ENCODE results near the gene GGCT. TPM values are rescaled to one million over a fixed set of nuclear protein-coding genes. Genes with fewer than 3 reads are reported as not detected.
"Not testable (repeated sequence)": the region's sequence is repeated elsewhere in the genome, so short reads cannot be mapped to it uniquely, and the experiment has no call there.

Gene GGCT
- total RNA-seq, 2 experiments from 2014 or later = 60.5 to 68.0 TPM

DNA sequence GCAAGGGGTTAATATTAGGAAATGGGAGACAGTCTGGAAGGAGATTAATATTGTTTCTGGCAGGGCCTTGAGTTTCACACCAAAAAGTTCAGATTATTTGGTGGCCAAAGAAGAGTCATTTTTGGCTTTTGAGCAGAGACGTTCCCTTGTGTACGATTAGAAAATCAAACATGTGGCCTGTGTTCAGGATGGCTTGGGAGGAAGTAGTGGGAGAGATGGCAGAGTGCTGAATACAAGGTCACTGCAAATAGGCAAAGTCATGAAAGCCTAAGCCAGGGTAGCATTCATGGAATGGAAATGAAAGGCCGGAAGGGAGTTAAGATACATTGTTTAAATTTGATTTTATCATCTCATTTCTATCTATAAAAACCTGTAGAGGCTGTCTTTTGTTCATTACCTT, 9.5 kb upstream of the GGCT start:
- H3K4me3 Mint-ChIP-seq = no peak overlapping the region
- no peaks in the 10 kb centered on the region for H3K9me3 Mint-ChIP-seq
- H3K36me3 Mint-ChIP-seq = no peaks in the 10 kb centered on the region
- no peak overlapping the region for H3K27ac Mint-ChIP-seq
- ChIA-PET POLR2A (no interaction called here), CTCF (no interaction called here)
- intact Hi-C loops (cut with micrococcal nuclease) = no loop called here
- peaks cover 9% of the 10 kb centered on the region for H3K4me1 Mint-ChIP-seq (ENCODE audit: low read depth)
- H3K27me3 Mint-ChIP-seq = no peaks in the 10 kb centered on the region
- no peak for DNase-seq

DNA sequence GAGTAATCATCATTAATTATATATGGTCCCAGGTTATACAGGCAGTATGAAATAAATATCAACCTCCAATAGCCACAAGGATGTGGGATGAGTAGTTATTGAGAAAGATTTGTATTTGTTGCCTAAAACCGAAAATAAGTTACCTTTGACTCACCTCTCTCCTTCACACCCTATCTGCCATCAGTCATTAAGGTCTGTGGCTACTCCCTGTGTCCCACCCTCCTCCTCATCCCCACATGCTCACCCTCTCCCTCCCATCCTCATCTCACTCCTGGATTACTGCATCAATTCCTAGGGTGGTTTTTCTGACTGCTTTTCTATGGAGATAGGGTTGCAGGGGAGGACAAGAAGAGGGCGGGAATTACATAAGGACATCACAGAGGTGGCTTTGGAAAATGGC, 9.1 kb upstream of the GGCT start:
- no peaks in the 10 kb centered on the region for H3K9me3 Mint-ChIP-seq
- ChIA-PET POLR2A (no interaction called here), CTCF (interaction anchor here (1.2 to 6.8 kb wide), 2 partner anchors 36 to 51 kb away, joined by 3 to 74 read pairs; no protein-coding TSS in a partner anchor)
- DNase-seq = no peak
- no peaks in the 10 kb centered on the region for H3K36me3 Mint-ChIP-seq
- peaks cover 9% of the 10 kb centered on the region for H3K4me1 Mint-ChIP-seq (ENCODE audit: low read depth)
- no peak overlapping the region for H3K27ac Mint-ChIP-seq
- H3K4me3 Mint-ChIP-seq = no peak overlapping the region
- intact Hi-C loops (cut with micrococcal nuclease) = no loop called here
- no peaks in the 10 kb centered on the region for H3K27me3 Mint-ChIP-seq

DNA sequence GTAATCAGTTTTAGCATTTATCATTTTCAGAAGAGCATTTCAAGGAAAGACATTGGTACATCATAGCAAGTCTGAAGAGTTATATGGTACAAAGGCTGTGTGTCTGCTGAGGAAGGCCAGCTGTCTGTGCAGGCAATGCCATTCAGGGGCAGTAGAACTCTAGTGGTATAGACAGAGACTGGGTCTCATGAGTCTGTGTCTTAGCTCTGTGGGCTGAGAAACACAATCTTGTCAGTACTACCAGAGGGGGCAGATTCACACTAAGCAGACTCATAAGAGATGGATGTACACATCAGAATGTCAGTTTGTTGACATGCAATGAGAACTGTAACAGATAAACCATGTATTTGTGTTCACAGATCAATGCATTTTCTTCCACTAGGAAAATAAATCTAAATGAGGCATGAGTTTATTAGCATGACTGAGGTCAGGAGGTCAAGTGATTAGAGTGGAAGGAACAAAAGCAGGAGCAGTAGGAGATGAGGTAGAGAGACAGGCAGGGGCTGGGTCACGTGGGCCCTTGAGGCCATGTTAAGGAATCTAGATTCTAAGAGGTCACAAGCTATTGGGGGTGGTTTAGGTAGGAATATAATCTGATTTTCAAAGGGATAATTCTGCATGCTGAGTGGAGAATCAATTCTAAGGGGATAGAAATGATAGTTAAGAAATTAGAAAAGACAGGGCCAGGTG, 7.5 kb upstream of the GGCT start:
- intact Hi-C loops (cut with micrococcal nuclease) = no loop called here
- CTCF ChIA-PET = interaction anchor here (0.6 to 6.8 kb wide), 10 partner anchors 10 to 279 kb away, joined by 3 to 74 read pairs (median 6); no protein-coding TSS in a partner anchor
- Mint-ChIP-seq H3K27me3 (no peaks in the 10 kb centered on the region), H3K4me3 (no peak overlapping the region), H3K4me1 (ENCODE audit: low read depth) (peaks cover 8% of the 10 kb centered on the region), H3K27ac (no peak overlapping the region), H3K9me3 (peaks cover 3% of the 10 kb centered on the region), H3K36me3 (no peaks in the 10 kb centered on the region)
- DNase-seq = no peak
- POLR2A ChIA-PET = no interaction called here

DNA sequence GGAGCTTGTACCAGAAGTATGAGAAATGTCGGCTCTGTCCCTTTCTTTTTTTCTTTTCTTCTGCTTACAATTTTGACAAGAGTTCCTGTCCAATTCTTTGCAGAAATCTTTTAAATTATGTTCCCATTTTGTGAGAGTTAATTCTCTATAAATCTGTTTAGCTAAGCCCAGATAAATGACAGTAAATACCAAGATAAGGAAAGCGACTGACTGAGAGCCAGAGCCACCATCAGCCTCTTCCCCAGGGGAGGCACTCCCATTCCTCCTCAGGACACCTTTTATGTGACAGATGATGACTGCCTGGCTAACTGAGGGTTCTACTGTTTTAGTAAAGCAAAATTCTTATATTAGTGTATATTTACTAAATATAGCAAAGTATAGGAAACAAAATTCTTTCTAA, 6.9 kb upstream of the GGCT start:
- Mint-ChIP-seq H3K27ac (no peak overlapping the region), H3K36me3 (no peaks in the 10 kb centered on the region), H3K4me1 (ENCODE audit: low read depth) (peaks cover 4% of the 10 kb centered on the region), H3K9me3 (peaks cover 3% of the 10 kb centered on the region), H3K27me3 (no peaks in the 10 kb centered on the region), H3K4me3 (no peak overlapping the region)
- intact Hi-C loops (cut with micrococcal nuclease) = no loop called here
- ChIA-PET CTCF (interaction anchor here (0.6 to 6.8 kb wide), 9 partner anchors 11 to 278 kb away, joined by 3 to 74 read pairs (median 6); no protein-coding TSS in a partner anchor), POLR2A (no interaction called here)
- no peak for DNase-seq

DNA sequence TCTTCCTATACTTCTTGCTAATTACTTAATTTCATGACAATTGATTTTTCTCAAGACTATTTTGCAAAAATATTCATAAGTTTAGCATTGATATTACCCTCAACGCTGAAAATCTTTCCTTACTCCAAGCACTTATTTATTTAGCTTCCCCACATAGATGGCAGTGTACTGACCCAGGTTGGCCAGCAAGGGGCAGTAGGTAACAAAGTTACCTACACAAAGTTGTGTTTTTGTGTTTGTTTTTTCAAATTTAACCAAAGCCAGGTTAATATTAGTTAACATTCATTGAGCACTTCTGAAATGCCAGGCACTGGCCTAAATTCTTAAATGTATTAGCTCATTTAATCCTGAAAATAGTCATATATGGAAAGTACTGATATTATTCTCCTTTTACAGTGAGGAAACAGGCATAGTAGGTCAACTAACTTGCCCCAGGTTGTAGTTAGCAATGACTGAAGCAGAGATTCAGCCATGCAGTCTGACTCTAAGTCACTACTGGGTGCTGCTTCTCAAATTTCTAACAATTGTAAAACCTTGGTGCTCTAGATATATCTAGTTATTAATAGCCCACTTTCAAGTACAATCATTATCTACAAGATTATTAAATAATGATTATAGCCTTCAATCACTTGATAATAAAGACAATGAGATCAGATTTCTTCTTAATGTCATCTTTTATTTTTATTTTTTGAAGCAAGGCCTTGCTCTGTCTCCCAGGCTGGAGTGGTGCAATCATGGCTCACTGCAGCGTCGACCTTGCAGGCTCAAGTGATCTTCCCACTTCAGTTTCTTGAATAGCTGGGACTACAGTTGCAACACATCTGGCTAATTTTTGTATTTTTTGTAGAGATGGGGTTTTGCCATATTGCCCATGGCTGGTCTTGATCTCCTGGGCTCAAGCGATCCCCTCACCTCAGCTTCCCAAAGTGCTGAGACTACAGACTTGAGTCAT, 5.8 kb upstream of the GGCT start:
- ChIA-PET CTCF (interaction anchor here (0.6 to 6.8 kb wide), 10 partner anchors 11 to 234 kb away, joined by 3 to 74 read pairs (median 6); no protein-coding TSS in a partner anchor), POLR2A (no interaction called here)
- Mint-ChIP-seq H3K4me3 (no peak overlapping the region), H3K27ac (no peak overlapping the region), H3K9me3 (peaks cover 3% of the 10 kb centered on the region), H3K36me3 (no peaks in the 10 kb centered on the region), H3K27me3 (no peaks in the 10 kb centered on the region), H3K4me1 (ENCODE audit: low read depth) (peaks cover 9% of the 10 kb centered on the region)
- DNase-seq = peak; percentile 46
- intact Hi-C loops (cut with micrococcal nuclease) = loop anchor here (1.0 kb wide), 2 partner anchors 54 to 230 kb away; no protein-coding TSS in a partner anchor

DNA sequence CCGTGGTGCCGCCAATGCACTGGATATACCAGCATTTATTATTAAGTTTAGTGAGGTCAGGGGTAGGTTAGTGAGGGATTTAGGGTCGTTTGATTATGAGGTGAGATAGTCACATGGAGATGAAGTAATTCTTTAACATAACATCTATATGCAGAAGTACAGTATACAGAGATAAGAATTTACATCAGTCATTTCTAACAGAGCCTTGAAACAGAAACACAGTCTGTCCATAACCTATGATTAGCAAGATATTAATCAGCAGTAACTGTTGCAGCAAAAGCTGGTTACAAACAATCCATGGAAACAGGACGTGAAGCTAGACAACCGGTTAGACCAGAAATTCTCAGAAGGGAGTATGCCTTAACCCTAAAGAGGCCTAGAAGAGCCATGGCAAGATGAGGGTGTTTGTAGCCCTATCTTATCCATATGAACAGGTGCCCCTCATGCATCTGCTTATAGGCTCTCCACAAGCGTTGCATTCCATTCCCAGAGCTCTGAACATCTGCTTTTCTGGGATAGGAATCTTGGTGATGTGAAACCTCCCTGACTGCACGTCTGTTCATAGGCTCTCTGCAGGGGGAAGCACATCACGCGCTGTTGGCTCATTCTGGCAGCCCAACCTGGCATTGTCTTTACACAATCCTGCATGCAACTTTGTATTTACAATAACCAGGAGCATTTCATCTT, 4.7 kb upstream of the GGCT start:
- H3K9me3 Mint-ChIP-seq, POLR2A ChIA-PET, H3K27me3 Mint-ChIP-seq, H3K4me3 Mint-ChIP-seq, H3K27ac Mint-ChIP-seq, H3K36me3 Mint-ChIP-seq, DNase-seq: not testable (repeated sequence)
- peaks cover 12% of the 10 kb centered on the region for H3K4me1 Mint-ChIP-seq (ENCODE audit: low read depth)
- intact Hi-C loops (cut with micrococcal nuclease) = loop anchor here (10.0 kb wide), 2 partner anchors 165 to 1985 kb away; partner anchors contain the start of genes AVL9 and LSM5
- CTCF ChIA-PET = interaction anchor here (1.8 to 6.8 kb wide), 2 partner anchors 31 to 55 kb away, joined by 5 to 74 read pairs; no protein-coding TSS in a partner anchor

DNA sequence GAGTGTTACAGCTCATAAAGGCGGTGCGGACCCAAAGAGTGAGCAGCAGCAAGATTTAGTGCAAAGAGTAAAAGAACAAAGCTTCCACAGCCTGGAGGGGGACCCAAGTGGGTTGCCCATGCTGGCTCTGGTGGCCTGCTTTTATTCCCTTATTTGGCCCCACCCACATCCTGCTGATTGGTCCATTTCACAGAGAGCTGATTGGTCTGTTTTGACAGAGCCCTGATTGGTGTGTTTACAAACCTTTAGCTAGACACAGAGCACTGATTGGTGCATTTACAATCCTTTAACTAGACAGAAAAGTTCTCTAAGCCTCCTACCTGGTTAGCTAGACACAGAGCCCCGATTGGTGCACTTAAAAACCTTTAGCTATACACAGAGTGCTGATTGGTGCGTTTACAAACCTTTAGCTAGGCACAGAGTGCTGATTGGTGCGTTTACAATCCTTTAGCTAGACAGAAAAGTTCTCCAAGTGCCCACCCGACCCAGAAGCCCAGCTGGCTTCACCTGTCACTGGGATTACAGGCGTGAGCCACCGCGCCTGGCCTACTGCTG, 2.8 kb upstream of the GGCT start:
- CTCF ChIA-PET = interaction anchor here (1.0 to 6.8 kb wide), 4 partner anchors 9 to 57 kb away, joined by 3 to 74 read pairs (median 4); partner anchors contain the start of gene NOD1
- H3K27ac Mint-ChIP-seq, H3K9me3 Mint-ChIP-seq: not testable (repeated sequence)

DNA sequence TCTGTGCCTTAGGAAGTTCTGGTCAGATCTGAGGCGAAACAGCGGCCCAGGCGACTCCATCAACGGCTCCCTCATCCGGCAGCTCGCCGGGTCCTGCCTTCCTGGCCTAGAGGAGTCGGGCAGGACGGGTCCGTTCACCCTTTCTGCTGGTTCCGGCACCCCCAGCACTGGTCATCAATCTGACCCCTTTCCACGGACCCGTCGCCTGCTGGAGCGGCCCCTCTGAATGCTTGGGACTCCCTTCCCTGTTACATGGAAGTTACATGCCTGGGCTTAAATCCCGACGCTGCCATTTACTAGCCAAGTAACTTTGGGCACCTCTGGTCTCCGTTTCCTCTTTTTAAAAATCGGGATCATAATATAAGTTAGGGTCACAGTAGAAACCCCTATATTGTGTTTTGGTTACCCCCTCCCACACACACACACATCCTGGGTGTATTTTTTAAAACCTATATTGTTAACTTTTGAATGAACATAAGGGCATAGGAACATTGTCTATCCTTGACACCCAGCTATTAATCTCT, 607 bp upstream of the GGCT start:
- H3K9me3 Mint-ChIP-seq = peaks cover 3% of the 10 kb centered on the region
- ChIA-PET POLR2A (no interaction called here), CTCF (interaction anchor here (1.4 kb wide), 1 partner anchor 59 kb away, joined by 9 read pairs; no protein-coding TSS in a partner anchor)
- intact Hi-C loops (cut with micrococcal nuclease) = loop anchor here (2.0 to 10.0 kb wide), 7 partner anchors 90 to 1990 kb away; partner anchors contain the start of genes AVL9, FKBP14, GARS1 and LSM5
- H3K27ac Mint-ChIP-seq = peak overlapping the region; percentile 79
- H3K4me1 Mint-ChIP-seq (ENCODE audit: low read depth) = peaks cover 35% of the 10 kb centered on the region
- peaks cover 12% of the 10 kb centered on the region for H3K36me3 Mint-ChIP-seq
- no peaks in the 10 kb centered on the region for H3K27me3 Mint-ChIP-seq
- H3K4me3 Mint-ChIP-seq = peak overlapping the region; percentile 77
- DNase-seq = no peak

More for the DNA sequence above, 2.8 kb upstream of the GGCT start:
- POLR2A ChIA-PET = interaction anchor here (0.7 kb wide), 1 partner anchor 14 kb away, joined by 3 read pairs; no protein-coding TSS in a partner anchor
- H3K27me3 Mint-ChIP-seq, H3K4me3 Mint-ChIP-seq, H3K36me3 Mint-ChIP-seq, DNase-seq: not testable (repeated sequence)
- peaks cover 24% of the 10 kb centered on the region for H3K4me1 Mint-ChIP-seq (ENCODE audit: low read depth)
- intact Hi-C loops (cut with micrococcal nuclease) = loop anchor here (10.0 kb wide), 2 partner anchors 163 to 1987 kb away; partner anchors contain the start of genes AVL9 and LSM5

DNA sequence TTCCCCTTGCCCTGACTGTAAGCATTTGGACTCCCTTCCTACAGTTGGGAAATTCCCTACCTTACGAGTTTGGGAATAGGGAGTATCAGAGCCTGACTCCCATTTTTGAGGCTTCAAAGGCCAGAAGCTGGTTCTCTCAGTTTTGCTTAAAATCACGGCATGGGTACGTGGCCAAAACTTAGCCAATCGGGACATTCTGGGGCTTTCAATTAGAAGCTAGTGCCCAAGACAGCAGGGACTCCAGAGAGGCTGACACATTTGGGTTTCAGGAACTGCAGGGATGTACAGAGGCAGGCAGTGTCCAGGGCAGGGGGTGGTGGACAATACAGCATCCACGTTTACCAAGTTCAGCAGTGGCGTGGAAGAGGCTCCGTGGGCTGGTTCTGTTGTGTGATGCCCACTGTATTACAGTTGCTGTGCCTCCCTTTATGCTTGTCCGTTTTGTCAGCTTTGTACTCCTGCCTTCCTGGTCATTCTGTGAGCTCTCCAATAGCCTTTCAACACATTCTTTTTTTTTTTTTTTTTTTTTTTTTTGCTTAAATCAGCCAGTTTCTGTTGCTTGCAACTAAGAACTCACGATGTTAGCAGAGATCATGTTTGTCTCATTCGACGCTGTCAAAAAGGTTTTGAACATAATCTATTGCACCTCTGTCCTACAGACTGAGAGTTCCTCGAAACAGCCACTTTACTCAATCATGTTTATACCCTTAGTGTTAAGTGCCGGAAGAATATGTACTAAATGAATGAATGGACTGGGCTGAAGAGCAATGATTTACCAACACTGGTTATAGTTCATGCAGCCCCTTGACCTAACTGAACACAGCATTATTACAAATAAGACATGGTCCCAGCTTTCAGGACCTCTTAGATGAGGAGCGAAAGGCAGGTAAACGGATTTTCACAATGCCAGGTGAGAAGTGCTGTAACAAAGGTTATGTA, 1.1 kb downstream of the GGCT start:
- H3K4me3 Mint-ChIP-seq = peak overlapping the region; percentile 77
- H3K27ac Mint-ChIP-seq = peak overlapping the region; percentile 67
- peaks cover 38% of the 10 kb centered on the region for H3K4me1 Mint-ChIP-seq (ENCODE audit: low read depth)
- DNase-seq = no peak
- CTCF ChIA-PET = interaction anchor here (0.5 to 1.7 kb wide), 3 partner anchors 61 to 340 kb away, joined by 3 to 5 read pairs (median 4); no protein-coding TSS in a partner anchor
- peaks cover 3% of the 10 kb centered on the region for H3K9me3 Mint-ChIP-seq
- POLR2A ChIA-PET = no interaction called here
- intact Hi-C loops (cut with micrococcal nuclease) = loop anchor here (1.0 to 10.0 kb wide), 8 partner anchors 24 to 1991 kb away; partner anchors contain the start of genes AVL9, FKBP14, GARS1 and LSM5
- no peaks in the 10 kb centered on the region for H3K27me3 Mint-ChIP-seq
- peaks cover 21% of the 10 kb centered on the region for H3K36me3 Mint-ChIP-seq

Measured in activated CD4-positive, alpha-beta memory T cell treated with anti-CD3 and anti-CD28 coated beads for 36 hours (primary cell).